Endodermal cell (in vitro differentiated cells): ENCODE data around the gene VPS50. TPM values are rescaled to one million over a fixed set of nuclear protein-coding genes. Genes with fewer than 3 reads are reported as not detected.

ENCODE experiments used
- DNase-seq: peaks from one replicate; pipeline ENCODE4 v3.0.0-alpha.2; 2017
- H3K27ac ChIP-seq: 2 replicates; pipeline ENCODE4 v1.5.1; 2013; ENCODE audit warnings: mild to moderate bottlenecking, low read depth, low read length, moderate library complexity
- H3K27me3 ChIP-seq: 2 replicates; pipeline ENCODE4 v1.6.1; 2013; ENCODE audit warnings: mild to moderate bottlenecking, low read length, moderate library complexity; ENCODE audit not compliant: insufficient read depth, control insufficient read depth, poor library complexity, severe bottlenecking
- H3K36me3 ChIP-seq: 2 replicates; pipeline ENCODE4 v1.7.0; 2013; ENCODE audit warnings: mild to moderate bottlenecking, low read length, moderate library complexity; ENCODE audit not compliant: control insufficient read depth, insufficient read depth
- H3K4me1 ChIP-seq: one replicate; pipeline ENCODE4 v1.7.0; 2013; ENCODE audit warnings: low read length; ENCODE audit not compliant: control insufficient read depth, insufficient read depth
- H3K4me3 ChIP-seq: 2 replicates; pipeline ENCODE4 v1.5.1; 2013; ENCODE audit warnings: mild to moderate bottlenecking, low read length, moderate library complexity
- H3K9ac ChIP-seq: 2 replicates; pipeline ENCODE4 v1.6.1; 2013; ENCODE audit warnings: mild to moderate bottlenecking, low read length, moderate library complexity; ENCODE audit not compliant: poor library complexity, severe bottlenecking; ENCODE audit errors: extremely low read depth
- H3K9me3 ChIP-seq: 2 replicates; pipeline ENCODE4 v1.6.1; 2013; ENCODE audit warnings: mild to moderate bottlenecking, low read length, moderate library complexity; ENCODE audit not compliant: control insufficient read depth
- H3K27ac Mint-ChIP-seq: 2 replicates; pipeline ENCODE4 v1.8.0; 2020; ENCODE audit warnings: mixed read lengths
- H3K27me3 Mint-ChIP-seq: 2 replicates; pipeline ENCODE4 v1.8.0; 2021; ENCODE audit warnings: mild to moderate bottlenecking, mixed read lengths; ENCODE audit not compliant: insufficient read depth
- H3K36me3 Mint-ChIP-seq: 2 replicates; pipeline ENCODE4 v1.8.0; 2020; ENCODE audit warnings: low read depth, mixed read lengths
- H3K4me1 Mint-ChIP-seq: 2 replicates; pipeline ENCODE4 v1.8.0; 2020; ENCODE audit warnings: mixed read lengths
- H3K4me3 Mint-ChIP-seq: 2 replicates; pipeline ENCODE4 v1.8.0; 2020; ENCODE audit warnings: mild to moderate bottlenecking, moderate library complexity, mixed read lengths
- H3K9me3 Mint-ChIP-seq: 2 replicates; pipeline ENCODE4 v1.8.0; 2020; ENCODE audit warnings: mild to moderate bottlenecking, mixed read lengths
- WGBS, 2 experiments: methylation state at CpG; one replicate each; pipeline versions ENCODE4 v1.1.5 to v1.1.7; 2013; ENCODE audit warnings: missing lambda C conversion rate in 2 of 2, mixed read lengths in 1 of 2; ENCODE audit not compliant: insufficient coverage in 1 of 2, insufficient read length in 1 of 2; 5-methylcytosine and 5-hydroxymethylcytosine counted together
- total RNA-seq, 2 donors: library from RNA; stranded (reverse); fragmentation: NEBNext Ultra II Directional in 1 of 2; extraction: Animal tissue kit (Norgen Biotek cat#: 25700) in 1 of 2; gene quantifications; 2 replicates in 1 of 2; 3 replicates in 1 of 2; pipeline ENCODE4 v1.2.1, GENCODE V29; 2021
- TF ChIP-seq, protein P1 (sequence below): fragments of 200-600 bp; sonication (generic); conservative IDR thresholded peaks from 2 replicates; pipeline ENCODE4 v1.5.0; 2021; ENCODE audit warnings: antibody characterized with exemption, mild to moderate bottlenecking

The VPS50 gene
- total RNA-seq, 2 donors from 2014 or later = 13.3 to 14.9 TPM

DNA sequence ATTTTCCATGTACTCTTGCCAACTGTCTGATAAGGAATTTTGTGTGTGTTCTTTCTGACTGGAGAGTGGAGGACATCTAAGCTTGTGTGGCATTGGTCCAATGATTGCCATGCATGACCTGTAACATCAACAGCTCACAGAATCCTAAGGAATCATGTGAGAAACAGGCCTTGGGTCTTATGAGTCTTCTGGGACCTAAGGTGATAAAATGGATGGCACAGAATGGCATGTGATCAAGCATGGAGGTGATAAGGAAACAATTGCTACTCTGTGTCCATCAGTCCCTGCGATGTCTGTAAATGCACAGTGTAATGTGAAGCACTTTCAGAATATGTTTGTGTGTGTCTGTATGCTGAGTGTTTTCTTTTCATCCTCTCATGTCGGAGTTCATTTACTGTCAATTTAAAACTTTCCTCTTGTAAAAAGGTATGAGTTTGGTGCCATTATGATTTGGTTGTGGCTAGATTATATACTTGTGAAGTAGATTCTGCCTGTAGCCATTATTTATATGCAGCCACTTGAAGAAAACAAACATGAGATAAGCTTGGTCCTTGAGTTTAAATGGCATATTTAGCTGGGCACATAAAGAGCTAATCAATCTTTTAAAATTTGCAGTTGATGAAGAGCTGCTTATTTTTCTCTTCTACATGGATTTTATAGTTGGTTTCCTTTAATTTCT, 127.5 kb downstream of the VPS50 start:
- Histone ChIP-seq H3K9ac (no peak overlapping the region), H3K4me1 (no peaks in the 10 kb centered on the region), H3K4me3 (no peak overlapping the region), H3K27ac (no peak overlapping the region), H3K9me3 (no peaks in the 10 kb centered on the region), H3K27me3 (no peaks in the 10 kb centered on the region), H3K36me3 (no peaks in the 10 kb centered on the region)
- 86 to 100% methylated on average over 1 to 2 of the region's 2 CpGs for WGBS, 2 experiments
- H3K9me3 Mint-ChIP-seq = no peaks in the 10 kb centered on the region
- TF ChIP-seq, protein P1, sequence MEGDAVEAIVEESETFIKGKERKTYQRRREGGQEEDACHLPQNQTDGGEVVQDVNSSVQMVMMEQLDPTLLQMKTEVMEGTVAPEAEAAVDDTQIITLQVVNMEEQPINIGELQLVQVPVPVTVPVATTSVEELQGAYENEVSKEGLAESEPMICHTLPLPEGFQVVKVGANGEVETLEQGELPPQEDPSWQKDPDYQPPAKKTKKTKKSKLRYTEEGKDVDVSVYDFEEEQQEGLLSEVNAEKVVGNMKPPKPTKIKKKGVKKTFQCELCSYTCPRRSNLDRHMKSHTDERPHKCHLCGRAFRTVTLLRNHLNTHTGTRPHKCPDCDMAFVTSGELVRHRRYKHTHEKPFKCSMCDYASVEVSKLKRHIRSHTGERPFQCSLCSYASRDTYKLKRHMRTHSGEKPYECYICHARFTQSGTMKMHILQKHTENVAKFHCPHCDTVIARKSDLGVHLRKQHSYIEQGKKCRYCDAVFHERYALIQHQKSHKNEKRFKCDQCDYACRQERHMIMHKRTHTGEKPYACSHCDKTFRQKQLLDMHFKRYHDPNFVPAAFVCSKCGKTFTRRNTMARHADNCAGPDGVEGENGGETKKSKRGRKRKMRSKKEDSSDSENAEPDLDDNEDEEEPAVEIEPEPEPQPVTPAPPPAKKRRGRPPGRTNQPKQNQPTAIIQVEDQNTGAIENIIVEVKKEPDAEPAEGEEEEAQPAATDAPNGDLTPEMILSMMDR = no peak
- H3K4me3 Mint-ChIP-seq = no peak overlapping the region
- H3K27me3 Mint-ChIP-seq = no peaks in the 10 kb centered on the region
- peaks cover 2% of the 10 kb centered on the region for H3K4me1 Mint-ChIP-seq
- H3K27ac Mint-ChIP-seq = no peak overlapping the region
- DNase-seq = no peak
- no peaks in the 10 kb centered on the region for H3K36me3 Mint-ChIP-seq

DNA sequence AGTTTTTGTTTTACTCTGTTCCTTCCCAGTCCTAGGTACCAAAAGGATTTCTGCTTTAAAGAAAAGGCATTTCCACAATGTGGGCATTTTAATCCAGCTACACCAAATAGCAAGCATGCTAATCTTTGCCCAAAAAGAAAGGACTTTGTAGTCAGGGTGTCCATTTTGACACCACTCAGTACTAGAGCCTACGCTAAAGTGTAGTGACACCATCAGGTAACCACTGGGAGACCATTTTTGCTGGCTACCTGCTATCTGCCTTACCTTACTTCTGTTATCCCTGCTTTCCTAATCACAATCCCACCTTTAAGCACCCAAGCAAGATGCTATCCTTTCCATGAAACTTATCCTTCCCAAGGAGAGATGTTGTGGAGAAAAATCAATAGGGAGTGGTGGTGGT, 129.7 kb downstream of the VPS50 start:
- Histone ChIP-seq H3K36me3 (no peaks in the 10 kb centered on the region), H3K4me1 (no peaks in the 10 kb centered on the region), H3K27ac (no peak overlapping the region), H3K4me3 (no peak overlapping the region), H3K27me3 (no peaks in the 10 kb centered on the region), H3K9me3 (no peaks in the 10 kb centered on the region), H3K9ac (no peak overlapping the region)
- TF ChIP-seq, protein P1 = no peak
- DNase-seq = no peak
- WGBS, 2 experiments = 98 to 100% methylated on average over 1 of the region's 1 CpG
- H3K36me3 Mint-ChIP-seq = no peaks in the 10 kb centered on the region
- no peaks in the 10 kb centered on the region for H3K9me3 Mint-ChIP-seq
- peaks cover 2% of the 10 kb centered on the region for H3K4me1 Mint-ChIP-seq
- no peak overlapping the region for H3K27ac Mint-ChIP-seq
- H3K27me3 Mint-ChIP-seq = no peaks in the 10 kb centered on the region
- H3K4me3 Mint-ChIP-seq = no peak overlapping the region

DNA sequence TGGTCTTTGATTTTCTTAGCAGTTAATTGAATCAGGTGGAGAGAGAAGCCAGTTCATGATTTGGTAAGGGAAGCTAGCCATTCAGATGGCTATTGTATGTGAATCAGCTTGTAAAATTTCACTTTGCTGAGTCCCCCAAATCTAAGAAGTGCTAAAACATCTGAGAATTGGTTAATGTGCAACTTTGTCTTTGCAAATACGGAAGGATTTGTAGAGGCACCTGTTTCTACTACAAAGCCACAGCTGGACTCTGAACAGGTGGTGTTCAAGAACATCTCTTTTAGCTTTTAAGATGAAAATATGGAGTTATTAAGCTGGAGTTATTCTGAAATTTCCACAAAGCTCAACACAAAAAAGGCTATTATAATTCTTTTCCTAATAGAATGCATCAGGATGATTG, 132.6 kb downstream of the VPS50 start:
- Histone ChIP-seq H3K36me3 (no peaks in the 10 kb centered on the region), H3K27me3 (no peaks in the 10 kb centered on the region), H3K4me1 (no peaks in the 10 kb centered on the region), H3K9me3 (no peaks in the 10 kb centered on the region), H3K27ac (no peak overlapping the region), H3K9ac (no peak overlapping the region), H3K4me3 (no peak overlapping the region)
- TF ChIP-seq, protein P1 = no peak
- DNase-seq = no peak
- Mint-ChIP-seq H3K9me3 (peaks cover 4% of the 10 kb centered on the region), H3K27ac (no peak overlapping the region), H3K27me3 (no peaks in the 10 kb centered on the region), H3K36me3 (no peaks in the 10 kb centered on the region), H3K4me3 (no peak overlapping the region), H3K4me1 (peaks cover 2% of the 10 kb centered on the region)
- 89 to 97% methylated on average over 1 of the region's 1 CpG for WGBS, 2 experiments
